Activated gamma-delta T cell (primary cell): ENCODE results near the gene KIAA1328.
"Not testable (repeated sequence)": the region's sequence is repeated elsewhere in the genome, so short reads cannot be mapped to it uniquely, and the experiment has no call there.

ENCODE experiments used
- DNase-seq: peaks from one replicate; lab custom pipeline; 2025; lab: John Stamatoyannopoulos, UW

Gene KIAA1328

GRCh38 chr18:36825526-36825925, 3.4 kb upstream of the KIAA1328 start:
- DNase-seq = no peak

DNA sequence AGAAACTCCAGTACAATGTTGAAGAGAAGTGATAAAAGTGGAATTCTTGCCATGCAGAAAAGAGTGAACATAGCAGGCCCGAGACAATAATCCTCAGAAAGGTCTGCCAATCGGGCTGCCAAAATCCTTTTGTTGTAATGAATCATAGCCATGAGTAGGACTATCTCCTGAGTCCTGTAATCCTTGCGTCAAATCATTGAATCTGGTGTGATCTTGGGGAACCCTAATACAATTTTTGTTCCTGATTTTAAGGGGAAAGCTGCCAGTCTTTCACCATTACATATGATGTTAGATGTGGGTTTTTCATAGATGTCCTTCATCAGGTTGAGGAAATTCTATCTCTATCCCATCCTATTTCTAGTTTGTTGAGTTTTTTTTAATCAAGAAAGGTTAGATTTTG, 2.4 kb upstream of the KIAA1328 start:
- DNase-seq = no peak

DNA sequence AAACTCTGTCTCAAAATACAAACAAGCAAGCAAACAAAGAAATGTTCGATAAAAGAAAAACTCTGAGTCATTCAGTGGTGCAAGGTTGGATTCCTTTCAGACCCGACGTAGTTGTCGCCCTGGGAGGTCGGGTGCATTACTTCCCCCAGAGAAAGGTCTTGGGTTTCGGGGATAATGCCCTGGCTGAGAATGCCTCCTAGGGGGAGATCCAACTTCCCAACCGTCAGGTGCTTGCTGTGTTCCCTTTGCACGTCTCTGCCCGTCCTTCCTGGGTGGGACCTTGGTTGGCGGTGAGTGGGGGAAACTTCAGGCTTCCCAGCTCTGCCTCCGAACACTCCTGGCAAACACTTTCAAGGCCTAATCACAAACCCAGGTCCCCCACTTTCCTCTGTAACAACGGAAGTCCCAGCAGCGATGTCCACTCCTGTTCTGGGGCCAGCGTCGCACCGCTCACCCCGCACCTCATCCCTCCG, 734 bp upstream of the KIAA1328 start:
- no peak for DNase-seq

- DNase-seq = no peak
Observed at GRCh38 chr18:36829362-36830157, 633 bp downstream of the KIAA1328 start.

DNA sequence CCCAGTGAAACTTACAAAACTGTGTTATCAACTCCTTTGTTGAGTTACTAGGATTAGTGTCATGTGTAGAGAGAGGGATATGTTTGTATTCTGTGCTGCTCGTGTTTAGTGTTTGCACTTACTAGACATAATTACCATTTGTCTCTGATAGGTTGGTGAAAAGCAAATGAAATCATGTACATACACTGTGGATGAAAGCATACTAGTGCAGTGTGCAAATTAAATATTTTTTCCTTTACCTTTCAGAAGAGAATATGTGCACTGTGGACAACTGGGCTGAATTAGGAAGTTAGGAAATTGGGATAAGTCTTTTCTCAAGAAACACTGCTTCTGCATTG, 1.2 kb downstream of the KIAA1328 start:
- no peak for DNase-seq

DNA sequence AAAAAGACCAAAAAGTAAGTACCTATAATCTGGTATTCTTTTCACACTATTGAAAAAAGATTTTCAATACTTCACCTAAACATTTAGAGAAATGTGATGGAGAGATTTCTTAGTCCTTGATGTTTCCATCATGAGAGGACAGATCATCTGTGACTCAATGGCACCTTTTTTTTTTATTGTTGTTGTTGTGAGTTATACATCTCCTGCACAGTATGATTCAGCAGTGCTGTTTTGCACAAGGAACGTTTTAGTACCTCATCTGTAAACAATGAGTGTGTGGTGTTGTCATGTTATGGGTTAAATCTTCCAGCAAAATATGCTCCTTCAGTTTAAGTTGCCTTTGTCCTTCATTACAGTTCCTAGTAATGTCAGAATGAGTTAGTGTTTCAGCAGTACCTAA, 2.2 kb downstream of the KIAA1328 start:
- no peak for DNase-seq

- no peak for DNase-seq
Observed at GRCh38 chr18:36833120-36833519, 4.2 kb downstream of the KIAA1328 start.

- no peak for DNase-seq
Observed at GRCh38 chr18:36835927-36836326, 7.0 kb downstream of the KIAA1328 start.

GRCh38 chr18:36839835-36840234, 10.9 kb downstream of the KIAA1328 start:
- DNase-seq = no peak

- DNase-seq = no peak
Observed at GRCh38 chr18:36843199-36843598, 14.3 kb downstream of the KIAA1328 start.

DNA sequence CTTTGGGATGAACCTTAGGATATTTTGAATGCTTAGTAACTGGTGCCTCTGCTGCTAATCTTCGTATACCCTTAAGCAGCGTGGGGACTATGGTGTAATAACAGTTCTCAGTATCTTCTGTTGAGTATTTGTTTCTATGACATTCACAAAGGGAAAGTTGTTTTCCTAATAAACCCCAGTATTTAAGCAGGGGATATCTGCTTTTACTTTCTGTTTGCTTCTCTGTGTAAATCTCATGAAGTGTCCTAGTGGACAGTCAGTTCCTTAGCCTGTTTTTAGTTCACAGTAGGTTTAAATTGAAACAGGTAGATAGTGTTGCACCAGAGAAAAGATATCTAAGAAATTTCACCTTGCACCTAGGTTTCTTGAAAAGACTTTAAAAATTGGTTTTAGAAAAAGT, 14.9 kb downstream of the KIAA1328 start:
- DNase-seq = no peak

- no peak for DNase-seq
Observed at GRCh38 chr18:36848609-36849008, 19.7 kb downstream of the KIAA1328 start.

GRCh38 chr18:36849288-36850006, 20.5 kb downstream of the KIAA1328 start:
- no peak for DNase-seq

DNA sequence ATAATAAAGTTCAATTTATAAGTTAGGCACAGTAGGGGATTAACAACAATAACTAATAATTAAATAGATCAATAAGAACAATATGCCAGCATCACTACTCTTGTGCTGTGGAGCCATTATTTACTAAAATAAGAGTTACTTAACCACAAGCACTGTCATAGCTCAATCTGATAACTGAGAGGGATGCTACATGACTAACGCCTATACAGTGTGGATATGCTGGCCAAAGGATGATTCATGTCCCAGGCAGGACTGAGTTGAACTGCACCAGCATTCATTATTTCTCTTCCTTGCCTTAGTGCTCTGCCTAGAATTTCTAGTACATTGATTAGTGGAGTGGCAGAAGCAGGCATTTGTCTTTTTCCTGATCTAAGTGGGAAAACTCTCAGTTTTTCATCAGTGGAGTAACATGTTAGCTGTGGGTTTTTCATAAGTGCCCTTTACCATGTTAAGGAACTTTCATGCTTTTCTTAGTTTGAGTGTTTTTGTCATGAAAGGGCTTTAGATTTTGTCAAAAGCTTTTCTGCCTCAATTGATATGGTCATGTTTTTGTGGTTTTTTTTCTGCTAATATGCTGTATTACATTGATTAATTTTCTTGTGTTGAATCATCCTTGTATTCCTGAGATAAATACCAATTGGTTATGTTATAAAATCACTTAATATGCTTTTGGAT, 21.7 kb downstream of the KIAA1328 start:
- DNase-seq = no peak

DNA sequence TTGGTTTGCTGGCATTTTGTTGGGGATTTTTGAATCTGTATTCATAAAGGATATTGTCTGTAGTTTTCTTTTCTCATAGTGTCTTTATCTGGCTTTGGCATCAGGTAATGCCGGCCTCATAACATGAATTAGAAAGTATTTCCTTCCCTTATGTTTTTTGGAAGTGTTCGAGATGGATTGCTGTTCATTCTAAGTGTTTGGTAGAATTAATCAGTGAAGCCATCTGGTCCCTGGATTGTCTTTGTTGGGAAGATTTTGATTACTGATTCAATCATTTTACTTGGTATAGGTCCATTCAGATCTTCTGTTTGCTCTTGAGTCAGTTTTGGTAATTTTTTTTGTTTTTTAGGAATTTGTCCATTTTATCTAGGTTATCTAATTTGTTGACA, 22.3 kb downstream of the KIAA1328 start:
- DNase-seq = no peak

DNA sequence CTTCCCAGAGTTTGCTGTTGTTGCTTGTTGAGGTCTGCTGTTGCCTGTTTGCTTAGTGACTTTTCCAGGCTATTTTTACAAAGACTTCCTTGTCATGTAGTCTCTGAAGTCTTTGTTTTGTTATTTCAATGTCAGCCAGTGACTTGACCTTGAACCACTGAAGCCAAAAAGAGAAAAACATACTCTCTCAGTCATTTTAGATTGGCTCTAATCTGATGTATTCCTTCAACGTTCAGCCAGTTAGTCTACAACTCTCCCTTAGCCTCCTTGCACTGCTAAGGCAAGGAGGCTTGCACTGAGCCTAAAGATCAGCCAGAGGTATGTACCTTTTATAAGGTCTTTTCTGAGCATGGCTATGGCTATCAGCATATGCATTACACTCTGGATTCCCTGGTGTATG, 27.9 kb downstream of the KIAA1328 start:
- DNase-seq = no peak

DNA sequence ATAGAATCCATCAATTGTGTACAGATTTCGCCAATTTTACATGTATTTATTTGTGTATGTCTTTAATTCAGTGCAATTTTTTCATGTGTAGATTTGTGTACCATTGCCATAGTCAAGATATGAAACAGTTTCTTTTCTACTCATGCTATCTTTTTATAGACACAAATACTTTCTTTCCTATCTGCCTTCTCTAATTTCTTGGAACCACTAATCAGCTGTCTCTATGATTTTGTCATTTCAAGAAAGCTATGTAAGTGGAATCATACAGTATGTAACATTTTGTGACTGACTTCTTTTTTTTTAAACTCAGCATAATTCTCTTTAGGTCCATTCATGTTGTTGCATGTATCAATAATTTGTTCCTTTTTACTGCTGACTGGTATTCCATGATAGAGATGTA, 33.3 kb downstream of the KIAA1328 start:
- DNase-seq = no peak

DNA sequence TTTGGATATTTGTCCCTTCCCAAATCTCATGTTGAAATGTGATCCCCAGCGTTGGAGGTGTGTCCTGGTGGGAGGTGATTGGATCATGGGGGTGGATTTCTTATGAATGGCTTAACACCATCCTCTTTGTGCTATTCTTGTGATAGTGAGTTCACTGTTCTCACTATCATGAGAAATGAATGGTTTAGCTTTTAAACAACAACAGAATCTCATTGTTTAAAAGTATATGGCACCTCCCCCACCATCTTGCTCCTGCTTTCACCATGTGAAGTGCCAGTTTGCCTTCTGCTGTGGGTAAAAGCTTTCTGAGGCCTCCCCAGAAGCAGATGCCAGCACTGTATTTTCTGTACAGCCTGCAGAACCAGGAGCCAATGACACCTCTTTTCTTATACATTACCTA, 38.1 kb downstream of the KIAA1328 start:
- no peak for DNase-seq

DNA sequence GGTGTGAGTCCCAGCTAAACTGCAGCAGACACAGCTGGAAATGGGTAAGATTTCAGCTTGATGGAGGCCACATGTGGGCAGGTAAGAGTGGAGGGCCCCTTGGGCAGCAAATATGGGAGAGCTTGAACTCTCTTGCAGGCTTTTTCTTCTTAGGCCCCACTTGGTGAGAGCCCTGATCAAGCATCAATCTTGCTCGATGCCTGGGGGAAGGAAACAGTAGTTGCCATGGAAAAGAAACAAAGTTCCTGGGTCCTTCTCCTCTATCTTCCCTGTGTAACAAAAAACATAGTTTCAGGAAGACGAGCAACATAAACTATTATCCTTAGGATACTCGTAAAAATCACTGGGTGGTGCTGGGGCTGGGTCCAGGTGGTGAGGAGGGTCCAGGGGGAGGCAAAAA, 42.9 kb downstream of the KIAA1328 start:
- DNase-seq = no peak

GRCh38 chr18:36872329-36872728, 43.4 kb downstream of the KIAA1328 start:
- no peak for DNase-seq

GRCh38 chr18:36873826-36874225, 44.9 kb downstream of the KIAA1328 start:
- DNase-seq = not testable (repeated sequence)

DNA sequence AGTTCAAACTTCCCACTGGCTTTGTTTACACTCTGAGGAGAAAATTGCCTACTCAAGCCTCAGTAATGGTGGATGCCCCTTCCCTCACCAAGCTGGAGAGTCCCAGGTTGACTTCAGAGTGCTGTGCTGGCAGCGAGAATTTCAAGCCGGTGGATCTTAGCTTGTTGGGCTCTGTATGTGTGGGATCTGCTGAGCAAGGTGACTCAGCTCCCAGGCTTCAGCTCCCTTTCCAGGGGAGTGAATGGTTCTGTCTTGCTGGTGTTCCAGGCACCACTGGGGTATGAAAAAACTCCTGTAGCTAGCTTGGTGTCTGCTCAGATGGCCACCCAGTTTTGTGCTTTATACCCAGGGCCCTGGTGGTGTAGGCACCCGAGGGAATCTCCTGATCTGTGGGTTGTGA, 50.9 kb downstream of the KIAA1328 start:
- not testable (repeated sequence) for DNase-seq

DNA sequence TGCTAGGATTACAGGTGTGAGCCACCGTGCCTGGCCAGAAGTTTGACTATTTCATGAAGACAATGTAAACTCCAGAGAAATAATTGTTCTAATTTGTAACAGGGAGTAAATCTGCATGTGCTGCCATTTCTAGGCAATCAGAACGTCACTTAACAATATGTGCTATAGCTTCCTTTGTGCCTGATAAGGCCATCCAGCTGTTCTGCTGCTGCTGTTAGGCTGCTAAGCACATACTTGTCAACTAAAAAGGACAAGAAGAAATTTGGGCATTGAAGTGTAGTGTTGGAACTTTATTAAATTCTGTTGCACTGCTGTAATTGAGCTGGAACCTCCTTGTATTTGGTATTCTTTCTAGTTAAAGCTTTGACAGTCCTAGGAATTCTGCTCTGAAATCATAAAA, 57.1 kb downstream of the KIAA1328 start:
- no peak for DNase-seq
